ENCODE results near the gene MED25.

MED25 gene

DNA sequence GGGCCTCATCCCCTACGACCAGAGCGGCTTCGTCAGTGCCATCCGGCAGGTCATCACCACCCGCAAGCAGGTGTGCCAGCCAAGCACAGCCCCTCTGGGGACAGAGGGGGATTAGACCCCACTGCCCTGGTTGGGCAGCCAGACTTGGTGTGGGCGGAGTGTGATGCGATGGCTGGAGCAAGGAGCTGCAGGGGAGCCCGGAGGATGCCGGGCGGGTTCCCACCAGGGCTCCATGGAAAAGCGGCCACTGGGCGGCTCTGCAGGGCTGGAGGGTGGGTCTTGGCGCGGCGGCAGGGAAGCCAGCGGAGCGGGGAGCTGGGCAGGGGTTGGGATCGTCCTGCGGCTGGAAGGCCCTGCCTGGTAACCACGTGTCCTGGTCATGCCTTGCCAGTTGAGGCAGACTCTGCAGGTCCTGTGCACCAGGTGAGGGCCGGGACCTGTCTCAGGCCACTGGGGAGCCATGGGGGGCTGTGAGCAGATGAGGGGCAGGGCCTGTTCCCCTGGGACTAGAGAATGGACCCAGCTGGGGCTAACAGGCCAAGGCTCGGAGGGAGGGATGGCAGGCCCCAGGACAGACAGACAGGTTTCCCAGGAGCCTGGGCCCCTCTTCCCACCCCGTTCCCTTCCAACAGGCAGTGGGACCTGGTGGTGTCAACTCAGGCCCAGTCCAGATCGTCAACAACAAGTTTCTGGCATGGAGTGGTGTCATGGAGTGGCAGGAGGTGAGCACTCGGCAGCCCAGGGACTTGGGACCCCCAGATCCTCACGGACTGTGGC, 39.2 kb downstream of the MED25 start:
- Histone ChIP-seq H3K9ac (peak overlapping the region in 1 of 11 experiments; percentile 24; a peak in 1 of 22 replicates), H3K36me3 (peaks cover 67 to 83% (median 79%) of the 10 kb centered on the region in 11 experiments), H3K9me3 (replicated peaks in 1 of 11) (no peaks in the 10 kb centered on the region), H3K27me3 (no peaks in the 10 kb centered on the region), H3K27ac (peak overlapping the region in 1 of 11 experiments; percentile 12; a peak in 1 of 22 replicates), H3K4me3 (no peak overlapping the region), H4K20me1 (peaks cover 64 to 98% (median 86%) of the 10 kb centered on the region in 11 experiments), H3K4me2 (no peak overlapping the region), H3K4me1 (peaks cover 21 to 29% (median 23%) of the 10 kb centered on the region in 10 experiments)
- no peak for TF ChIP-seq Cebpa-rat (IDR thresholded peaks at IDR 0.05)

DNA sequence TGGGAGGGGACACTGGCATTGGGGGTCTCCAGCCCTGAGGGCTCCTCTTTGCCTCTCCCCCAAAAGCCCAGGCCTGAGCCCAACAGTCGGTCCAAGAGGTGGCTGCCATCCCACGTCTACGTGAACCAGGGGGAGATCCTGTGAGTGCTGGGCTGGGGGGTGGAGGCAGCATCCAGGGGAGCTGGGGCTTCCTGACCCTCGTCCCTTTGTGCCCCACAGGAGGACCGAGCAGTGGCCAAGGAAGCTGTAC, 39.7 kb downstream of the MED25 start:
- peaks cover 71 to 88% (median 84%) of the 10 kb centered on the region in 11 experiments for H3K36me3 ChIP-seq
- peaks cover 59 to 98% (median 85%) of the 10 kb centered on the region in 11 experiments for H4K20me1 ChIP-seq
- no peak for TF ChIP-seq Cebpa-rat (IDR thresholded peaks at IDR 0.05)
- no peak overlapping the region for H3K4me2 ChIP-seq
- peaks cover 16 to 24% (median 18%) of the 10 kb centered on the region in 10 experiments for H3K4me1 ChIP-seq
- no peaks in the 10 kb centered on the region for H3K27me3 ChIP-seq
- peak overlapping the region in 1 of 11 experiments; percentile 12; a peak in 1 of 22 replicates for H3K27ac ChIP-seq
- H3K9me3 ChIP-seq (replicated peaks in 1 of 11), result no peaks in the 10 kb centered on the region
- peak overlapping the region in 1 of 11 experiments; percentile 24; a peak in 1 of 22 replicates for H3K9ac ChIP-seq
- no peak overlapping the region for H3K4me3 ChIP-seq

GRCh38 chr19:49858088-49858985, 40.2 kb downstream of the MED25 start:
- Histone ChIP-seq H3K4me2 (no peak overlapping the region), H3K9me3 (replicated peaks in 1 of 11) (no peaks in the 10 kb centered on the region), H3K4me3 (no peak overlapping the region), H4K20me1 (peaks cover 57 to 98% (median 85%) of the 10 kb centered on the region in 11 experiments), H3K27ac (peak overlapping the region in 1 of 11 experiments; percentile 12; a peak in 1 of 22 replicates), H3K36me3 (peaks cover 75 to 94% (median 89%) of the 10 kb centered on the region in 11 experiments), H3K9ac (0 out of 22 replicates have a peak overlapping the region, but pooled peaks of 1 of the 11 experiments have one; percentile 24), H3K4me1 (peaks cover 10 to 18% (median 13%) of the 10 kb centered on the region in 10 experiments; a peak in 19 of 20 replicates), H3K27me3 (no peaks in the 10 kb centered on the region)
- no peak for TF ChIP-seq Cebpa-rat (IDR thresholded peaks at IDR 0.05)

DNA sequence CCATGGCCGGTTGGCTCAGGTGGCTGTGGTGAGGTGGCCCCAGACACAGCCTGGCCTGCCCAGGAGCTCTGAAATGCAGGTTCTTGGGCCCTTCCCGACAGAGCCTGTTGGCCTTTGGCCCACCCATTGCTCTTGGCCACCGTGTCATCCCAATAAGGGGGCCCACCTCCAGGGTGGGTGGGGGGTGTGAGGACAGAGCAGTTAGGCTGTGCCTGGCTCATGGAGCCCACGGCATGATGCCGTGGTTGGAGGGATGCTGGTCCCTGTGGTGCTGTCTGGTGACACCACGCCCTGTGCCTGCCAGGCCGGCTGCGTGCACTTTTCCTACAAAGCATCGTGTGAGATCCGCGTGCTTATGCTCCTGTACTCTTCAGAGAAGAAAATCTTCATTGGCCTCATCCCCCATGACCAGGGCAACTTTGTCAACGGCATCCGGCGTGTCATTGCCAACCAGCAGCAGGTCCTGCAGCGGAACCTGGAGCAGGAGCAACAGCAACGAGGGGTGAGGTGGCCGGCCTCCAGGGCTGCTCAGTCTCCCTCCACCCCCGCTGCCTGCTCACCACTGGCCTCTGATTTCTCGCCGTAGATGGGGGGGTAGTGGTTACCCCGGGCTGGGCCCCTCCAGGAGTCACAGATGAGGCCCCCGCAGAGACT, 41.7 kb downstream of the MED25 start:
- Histone ChIP-seq H3K4me3 (no peak overlapping the region), H3K4me1 (peaks cover 2 to 17% (median 8%) of the 10 kb centered on the region in 10 experiments; a peak in 18 of 20 replicates), H3K27me3 (no peaks in the 10 kb centered on the region), H3K9ac (no peak overlapping the region), H3K9me3 (replicated peaks in 1 of 11) (no peaks in the 10 kb centered on the region), H3K4me2 (no peak overlapping the region), H3K27ac (no peak overlapping the region), H4K20me1 (peaks cover 59 to 98% (median 86%) of the 10 kb centered on the region in 11 experiments), H3K36me3 (peaks cover 88 to 98% (median 96%) of the 10 kb centered on the region in 11 experiments)
- TF ChIP-seq Cebpa-rat (IDR thresholded peaks at IDR 0.05), result no peak

GRCh38 chr19:49860336-49861102, 42.4 kb downstream of the MED25 start:
- Histone ChIP-seq H3K27ac (no peak overlapping the region), H3K36me3 (peaks cover 85 to 95% (median 91%) of the 10 kb centered on the region in 11 experiments), H4K20me1 (peaks cover 55 to 98% (median 85%) of the 10 kb centered on the region in 11 experiments), H3K4me2 (no peak overlapping the region), H3K4me3 (no peak overlapping the region), H3K27me3 (no peaks in the 10 kb centered on the region), H3K9me3 (replicated peaks in 1 of 11) (no peaks in the 10 kb centered on the region), H3K9ac (peak overlapping the region in 2 of 11 experiments; percentile 13 to 22; a peak in 1 of 22 replicates), H3K4me1 (peaks cover 7 to 24% (median 14%) of the 10 kb centered on the region in 10 experiments)
- no peak for TF ChIP-seq Cebpa-rat (IDR thresholded peaks at IDR 0.05)

GRCh38 chr19:49861107-49861506, 43.0 kb downstream of the MED25 start:
- H3K4me2 ChIP-seq, result no peak overlapping the region
- no peak overlapping the region for H3K9ac ChIP-seq
- H3K27me3 ChIP-seq, result no peaks in the 10 kb centered on the region
- H3K9me3 ChIP-seq (replicated peaks in 1 of 11), result no peaks in the 10 kb centered on the region
- no peak overlapping the region for H3K4me3 ChIP-seq
- H4K20me1 ChIP-seq, result peaks cover 49 to 98% (median 85%) of the 10 kb centered on the region in 11 experiments
- peaks cover 80 to 89% (median 86%) of the 10 kb centered on the region in 11 experiments for H3K36me3 ChIP-seq
- peaks cover 13 to 30% (median 20%) of the 10 kb centered on the region in 10 experiments for H3K4me1 ChIP-seq
- TF ChIP-seq Cebpa-rat (IDR thresholded peaks at IDR 0.05), result no peak
- no peak overlapping the region for H3K27ac ChIP-seq

- no peak overlapping the region for H3K27ac ChIP-seq
- H3K9ac ChIP-seq, result no peak overlapping the region
- H3K4me2 ChIP-seq, result no peak overlapping the region
- no peaks in the 10 kb centered on the region for H3K27me3 ChIP-seq
- H3K4me3 ChIP-seq, result no peak overlapping the region
- peaks cover 74 to 85% (median 79%) of the 10 kb centered on the region in 11 experiments for H3K36me3 ChIP-seq
- TF ChIP-seq Cebpa-rat (IDR thresholded peaks at IDR 0.05), result no peak
- peaks cover 43 to 98% (median 85%) of the 10 kb centered on the region in 11 experiments; a peak in 21 of 22 replicates for H4K20me1 ChIP-seq
- peaks cover 18 to 36% (median 26%) of the 10 kb centered on the region in 10 experiments for H3K4me1 ChIP-seq
- H3K9me3 ChIP-seq (replicated peaks in 1 of 11), result no peaks in the 10 kb centered on the region
Observed at GRCh38 chr19:49861541-49862378, 43.7 kb downstream of the MED25 start.

All from BLaER1 treated with 17β-estradiol and CSF1 and Interleukin-3, amounts not matched to agents 10 nM and 100 nM (cell line).